Measurements from ENCODE around the gene RGS9.

Gene RGS9

DNA sequence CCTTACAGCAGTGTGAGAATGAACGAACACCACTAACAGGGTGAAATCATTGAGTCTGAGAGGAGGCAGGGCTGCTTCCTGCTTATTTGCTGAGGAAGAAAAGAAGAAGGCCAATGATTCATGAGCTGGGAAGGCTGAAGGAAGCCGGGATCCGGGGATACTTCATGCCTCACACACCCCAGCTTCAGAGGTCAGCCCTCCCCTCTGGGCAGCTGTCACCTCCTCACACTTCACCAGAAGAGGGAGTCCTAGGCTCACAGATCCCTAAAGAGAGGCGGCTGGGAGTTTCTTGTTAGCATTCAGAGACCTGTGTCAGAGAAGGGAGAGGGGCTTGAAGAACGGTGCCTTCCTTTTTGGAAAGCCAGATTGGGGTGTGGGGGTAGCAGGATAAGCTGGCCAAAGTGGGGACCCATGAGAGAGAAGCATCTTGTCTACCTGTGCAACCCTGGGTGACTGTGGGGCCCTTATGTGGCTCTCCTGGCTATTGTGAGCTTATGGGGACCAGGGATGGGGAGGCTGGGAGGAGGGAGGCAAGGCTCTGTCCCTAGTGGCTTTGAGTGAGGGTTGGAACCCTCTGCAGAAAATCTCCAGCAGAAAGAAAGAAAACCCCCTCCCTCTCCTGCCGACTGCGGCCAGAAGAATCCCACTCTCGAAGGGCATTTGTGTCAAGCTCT is 94.6 kb downstream of the RGS9 start:
- TF ChIP-seq POLR2A (IDR thresholded peaks at IDR 0.05; ENCODE audit: low read length) = no peak
- TF ChIP-seq GATA1 (IDR thresholded peaks at IDR 0.05; ENCODE audit: low read depth, low read length) = no peak
- DNase-seq = peak; percentile 44 to 59

DNA sequence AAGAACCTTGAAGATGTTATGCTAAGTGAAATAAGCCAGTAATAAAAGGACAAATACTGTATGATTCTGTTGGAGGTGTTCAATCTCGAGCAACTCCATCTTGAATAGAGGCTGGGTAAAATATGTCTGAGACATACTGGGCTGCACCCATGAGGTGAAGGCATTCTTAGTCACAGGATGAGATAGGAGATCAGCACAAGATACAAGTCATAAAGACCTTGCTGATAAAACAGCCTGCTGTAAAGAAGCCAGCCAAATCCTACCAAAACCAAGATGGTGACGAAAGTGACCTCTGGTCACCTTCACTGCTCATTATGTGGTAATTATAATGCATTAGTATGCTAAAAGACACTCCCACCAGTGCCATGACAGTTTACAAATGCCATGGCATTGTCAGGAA is 98.1 kb downstream of the RGS9 start:
- no peak for TF ChIP-seq POLR2A (IDR thresholded peaks at IDR 0.05; ENCODE audit: low read length)
- TF ChIP-seq GATA1 (IDR thresholded peaks at IDR 0.05; ENCODE audit: low read depth, low read length) = no peak

DNA sequence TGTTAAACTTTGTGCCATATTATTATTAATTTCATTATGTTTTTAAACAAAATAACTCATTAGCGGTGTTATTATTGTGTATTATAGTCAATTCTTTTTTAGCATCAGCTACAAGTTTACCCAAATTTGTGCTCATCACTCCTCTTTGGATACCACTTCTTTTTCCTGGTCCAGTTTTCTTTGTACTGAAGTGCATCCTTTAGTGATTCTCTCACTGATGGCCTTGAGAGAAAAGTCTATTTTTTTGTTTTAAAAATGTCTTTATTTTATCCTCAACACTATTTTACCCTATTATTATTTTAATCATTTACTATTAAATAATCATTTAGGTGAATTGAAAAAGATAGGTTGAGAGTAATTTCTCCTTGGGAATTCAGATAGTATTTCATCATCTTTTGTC is 99.2 kb downstream of the RGS9 start:
- DNase-seq = no peak
- TF ChIP-seq POLR2A (IDR thresholded peaks at IDR 0.05; ENCODE audit: low read length) (no peak), GATA1 (IDR thresholded peaks at IDR 0.05; ENCODE audit: low read depth, low read length) (no peak)

More for the DNA sequence above, 98.1 kb downstream of the RGS9 start:
- no peak for DNase-seq

DNA sequence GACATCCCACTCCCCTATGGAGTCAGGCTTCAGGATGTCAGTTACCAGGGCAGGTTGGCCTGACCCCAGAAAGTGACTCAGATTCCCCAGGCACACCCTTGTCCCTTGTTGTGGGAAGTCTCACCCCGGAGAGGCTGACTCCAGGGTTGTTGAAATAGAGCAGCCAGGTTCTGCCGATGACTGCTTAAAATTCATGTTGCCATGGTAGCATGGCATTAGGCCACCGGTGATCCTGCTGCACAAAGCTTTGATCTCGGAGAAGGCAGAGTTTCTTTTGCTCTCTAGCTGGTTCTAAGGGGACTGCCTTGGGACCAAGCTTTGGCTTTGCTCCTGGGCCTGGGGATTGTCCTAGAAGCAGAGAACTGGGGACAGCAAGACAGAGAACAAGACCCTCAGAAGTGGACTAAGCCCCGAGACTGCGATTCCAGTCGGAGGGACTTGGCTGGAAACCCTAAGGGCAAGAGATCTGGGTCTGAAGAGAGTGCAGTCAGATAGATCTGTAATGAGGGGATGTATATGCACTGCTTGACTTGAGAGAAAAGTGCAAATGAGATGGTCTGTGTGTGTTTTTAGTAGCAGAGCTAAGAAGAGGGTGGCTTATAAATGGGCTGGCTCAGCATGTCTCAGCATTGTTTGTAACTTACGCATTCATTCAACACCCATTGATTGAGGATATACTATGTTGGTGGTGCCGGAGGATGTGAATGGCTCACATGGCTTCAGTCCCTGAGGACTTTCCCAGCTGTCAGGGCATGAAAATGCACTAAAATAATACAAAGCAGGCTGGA is 106.9 kb downstream of the RGS9 start:
- TF ChIP-seq GATA1 (IDR thresholded peaks at IDR 0.05; ENCODE audit: low read depth, low read length) (no peak), POLR2A (IDR thresholded peaks at IDR 0.05; ENCODE audit: low read length) (no peak)
- no peak for DNase-seq

DNA sequence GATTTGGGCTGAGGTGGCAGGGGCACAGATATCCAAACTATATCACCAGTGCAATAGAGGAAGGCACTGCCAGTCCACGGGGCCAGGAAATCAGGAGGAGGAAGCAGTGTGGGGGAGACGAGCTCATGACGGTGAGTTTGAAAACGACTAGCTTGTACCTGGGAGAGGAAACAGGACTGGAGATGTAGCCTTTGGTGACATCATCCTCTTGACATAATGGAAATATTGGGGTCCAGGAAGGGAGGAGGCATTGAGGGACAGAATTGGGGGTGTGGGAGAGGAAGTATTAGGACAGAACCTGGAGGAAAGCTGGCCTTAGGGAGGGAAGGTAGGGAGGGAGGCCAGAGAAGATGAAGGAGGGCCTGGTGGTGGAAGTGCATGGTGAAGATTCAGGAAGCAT is 109.1 kb downstream of the RGS9 start:
- TF ChIP-seq POLR2A (IDR thresholded peaks at IDR 0.05; ENCODE audit: low read length) = no peak
- no peak for TF ChIP-seq GATA1 (IDR thresholded peaks at IDR 0.05; ENCODE audit: low read depth, low read length)
- no peak for DNase-seq

DNA sequence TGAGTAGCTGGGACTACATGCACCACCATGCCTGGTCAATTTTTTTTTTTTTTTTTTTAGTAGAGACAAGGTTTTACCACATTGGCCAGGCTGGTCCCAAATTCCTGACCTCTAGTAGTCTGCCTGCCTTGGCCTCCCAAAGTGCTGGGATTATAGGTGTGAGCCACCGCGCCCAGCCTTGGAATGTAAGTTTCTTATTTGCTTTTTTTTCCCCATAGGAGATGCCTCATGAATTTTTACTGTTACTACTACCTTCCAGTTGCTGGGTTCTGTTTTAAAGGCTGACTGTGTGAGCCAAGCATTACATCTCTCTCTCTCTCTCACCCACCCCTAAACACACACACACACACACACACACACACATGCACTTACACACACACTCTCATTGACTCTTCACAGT is 112.6 kb downstream of the RGS9 start:
- TF ChIP-seq POLR2A (IDR thresholded peaks at IDR 0.05; ENCODE audit: low read length) = no peak
- no peak for TF ChIP-seq GATA1 (IDR thresholded peaks at IDR 0.05; ENCODE audit: low read depth, low read length)
- DNase-seq = no peak

DNA sequence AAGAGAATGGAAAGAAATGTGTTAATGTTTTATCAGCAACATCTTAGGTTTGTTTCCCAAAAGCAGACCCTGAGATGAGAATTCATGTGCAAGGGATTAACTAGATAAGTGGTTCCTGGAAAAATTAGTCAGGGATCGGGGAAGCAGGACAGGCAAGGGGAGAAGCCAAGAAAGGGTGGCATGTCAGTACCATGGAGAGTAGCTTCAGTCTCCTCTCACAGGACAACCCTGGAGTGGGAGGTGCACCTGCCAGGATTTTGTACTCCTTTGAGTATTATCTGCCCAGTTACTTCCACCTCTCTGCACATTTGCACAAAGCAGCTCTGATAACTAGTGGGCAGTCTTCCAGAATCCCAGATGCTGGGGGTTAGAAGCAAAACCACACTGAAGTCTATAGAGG is 117.0 kb downstream of the RGS9 start:
- TF ChIP-seq POLR2A (IDR thresholded peaks at IDR 0.05; ENCODE audit: low read length) (no peak), GATA1 (IDR thresholded peaks at IDR 0.05; ENCODE audit: low read depth, low read length) (no peak)
- DNase-seq = no peak

DNA sequence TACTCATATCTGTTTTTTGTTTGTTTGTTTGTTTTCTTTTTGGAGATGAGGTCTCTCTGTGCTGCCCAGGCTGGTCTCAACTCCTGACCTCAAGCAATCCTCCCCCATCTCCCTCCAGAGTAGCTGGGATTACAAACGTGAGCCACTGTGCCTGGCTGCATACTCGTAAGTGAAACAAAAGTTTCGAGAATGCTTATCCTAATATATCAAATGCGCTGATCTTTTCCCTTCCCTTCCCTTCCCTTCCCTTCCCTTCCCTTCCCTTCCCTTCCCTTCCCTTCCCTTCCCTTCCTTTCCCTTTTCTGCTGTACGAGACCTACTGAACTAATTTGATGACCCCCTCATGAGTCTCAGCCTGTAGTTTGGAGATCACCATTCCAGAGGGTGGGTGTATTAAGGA is 122.1 kb downstream of the RGS9 start:
- no peak for TF ChIP-seq POLR2A (IDR thresholded peaks at IDR 0.05; ENCODE audit: low read length)
- TF ChIP-seq GATA1 (IDR thresholded peaks at IDR 0.05; ENCODE audit: low read depth, low read length) = no peak
- no peak for DNase-seq

DNA sequence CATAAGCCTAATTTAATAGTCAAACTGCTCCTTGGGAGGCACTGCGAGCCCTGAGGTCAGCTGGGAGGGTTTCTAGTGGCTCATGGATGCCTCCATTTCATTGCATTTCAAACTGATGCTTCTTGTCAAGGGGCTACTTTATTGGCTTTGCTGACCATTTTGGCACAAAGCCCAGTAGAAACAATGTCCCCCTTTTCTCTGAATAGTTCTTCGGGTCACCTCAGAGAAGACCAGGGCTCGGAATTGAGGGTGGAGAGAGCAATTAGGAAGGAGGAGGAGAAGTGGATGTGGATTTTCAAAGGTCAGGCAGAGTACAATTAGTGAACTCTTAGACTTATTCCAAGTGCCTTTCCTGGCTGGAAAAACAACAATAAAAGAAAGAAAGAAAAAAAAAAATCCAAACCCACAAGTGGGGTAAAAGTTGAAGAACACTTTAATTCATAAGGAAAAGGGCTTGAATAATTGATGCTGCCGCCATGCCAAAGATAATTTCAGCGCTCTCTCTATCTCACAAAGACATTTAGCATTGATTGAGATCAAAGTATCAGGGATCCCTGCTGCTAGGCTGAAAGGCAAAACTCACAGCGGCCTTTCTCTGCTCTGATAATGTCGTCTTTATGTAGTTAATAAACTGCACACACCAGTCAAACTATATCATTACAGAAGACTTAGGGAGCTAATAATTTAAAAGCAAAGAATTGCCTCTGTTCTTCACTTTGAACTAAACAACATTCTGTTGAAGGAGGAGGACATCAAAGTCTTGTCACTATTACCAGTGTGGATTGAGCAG is 122.7 kb downstream of the RGS9 start:
- no peak for TF ChIP-seq GATA1 (IDR thresholded peaks at IDR 0.05; ENCODE audit: low read depth, low read length)
- no peak for DNase-seq

DNA sequence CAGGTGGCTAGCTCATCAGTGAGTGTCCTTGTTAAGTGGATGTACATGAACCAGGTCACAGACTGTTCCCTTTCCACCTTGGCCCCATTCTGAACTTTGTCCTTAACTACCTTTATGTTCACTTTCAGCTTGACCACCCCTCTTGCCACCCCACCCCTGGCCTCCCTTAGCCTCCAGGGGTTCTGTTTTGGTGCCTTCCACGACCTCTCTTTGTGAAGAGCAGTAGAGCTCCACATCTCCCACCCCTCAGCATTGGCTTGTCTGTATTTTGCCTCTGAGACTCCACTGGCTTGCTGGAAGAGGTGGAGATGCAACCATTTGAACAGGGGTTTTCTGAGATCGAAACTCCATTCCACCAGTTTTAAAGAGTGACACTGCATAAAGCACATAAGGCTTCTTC is 123.5 kb downstream of the RGS9 start:
- DNase-seq = no peak
- TF ChIP-seq POLR2A (IDR thresholded peaks at IDR 0.05; ENCODE audit: low read length) = no peak
- TF ChIP-seq GATA1 (IDR thresholded peaks at IDR 0.05; ENCODE audit: low read depth, low read length) = no peak

DNA sequence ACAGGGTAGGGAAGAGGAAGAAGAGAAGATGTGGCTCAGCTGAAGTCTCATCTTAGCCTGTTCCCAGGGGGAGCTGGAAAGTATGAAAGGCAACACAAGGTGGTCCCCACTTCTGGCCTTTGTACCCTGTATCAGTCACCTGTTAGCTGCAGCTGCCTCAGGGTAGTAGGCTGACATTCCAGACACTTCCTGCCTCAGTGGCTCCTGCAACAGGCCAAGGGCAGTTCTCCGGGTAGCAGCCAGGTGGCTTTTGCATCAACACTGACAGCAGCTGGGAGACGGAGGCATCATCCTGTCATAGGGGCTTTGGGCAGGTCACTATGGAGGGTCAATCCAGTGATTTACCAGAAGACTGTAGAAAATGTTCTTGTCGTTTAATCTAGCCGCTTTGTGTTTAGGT is 124.0 kb downstream of the RGS9 start:
- TF ChIP-seq POLR2A (IDR thresholded peaks at IDR 0.05; ENCODE audit: low read length) (no peak), GATA1 (IDR thresholded peaks at IDR 0.05; ENCODE audit: low read depth, low read length) (no peak)
- DNase-seq = no peak

DNA sequence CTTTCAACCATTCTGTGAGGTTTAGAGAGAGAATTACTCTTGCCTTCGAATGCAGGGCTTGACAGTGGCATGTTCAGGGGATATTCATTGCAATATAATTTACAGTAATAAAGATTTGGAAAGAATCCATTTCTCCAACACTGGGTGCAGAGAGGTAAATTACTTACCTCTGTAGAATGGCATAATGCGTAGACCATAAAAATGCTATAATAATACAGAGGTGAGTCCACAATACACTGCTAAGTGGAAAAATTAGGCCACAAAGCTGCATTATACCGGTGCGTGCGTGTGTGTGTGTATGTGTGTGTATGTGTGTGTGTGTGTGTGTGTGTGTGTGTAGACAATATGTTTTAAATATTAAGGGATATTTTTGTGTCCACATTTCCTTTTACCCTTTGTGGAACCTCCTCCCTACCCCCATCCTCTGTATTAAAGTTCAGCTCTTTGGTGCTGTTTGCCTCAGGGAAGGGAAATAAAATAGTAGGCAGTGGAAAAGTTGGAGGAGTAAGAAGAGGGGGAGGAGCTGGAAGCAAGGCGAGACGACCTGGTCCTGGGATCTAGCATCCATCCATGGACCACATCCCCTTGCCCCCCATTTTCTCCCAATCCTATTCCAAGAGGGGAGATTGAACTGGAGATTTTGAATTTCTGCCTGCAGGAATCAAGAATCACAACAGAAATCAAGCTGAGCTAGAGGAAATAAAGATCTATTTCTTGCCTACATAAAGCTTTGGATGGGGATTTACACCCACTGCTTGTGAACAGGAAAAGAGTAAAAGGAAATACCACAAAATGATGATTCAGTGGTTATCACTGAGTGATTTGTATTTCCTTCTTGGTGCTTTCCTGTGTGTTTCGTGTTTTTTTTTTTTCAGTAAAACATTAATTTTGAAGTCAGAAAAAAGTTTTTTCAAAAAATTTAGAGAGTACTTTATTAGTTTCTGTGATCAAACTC is 124.8 kb downstream of the RGS9 start:
- TF ChIP-seq POLR2A (IDR thresholded peaks at IDR 0.05; ENCODE audit: low read length) = no peak
- TF ChIP-seq GATA1 (IDR thresholded peaks at IDR 0.05; ENCODE audit: low read depth, low read length) = no peak
- DNase-seq = no peak

DNA sequence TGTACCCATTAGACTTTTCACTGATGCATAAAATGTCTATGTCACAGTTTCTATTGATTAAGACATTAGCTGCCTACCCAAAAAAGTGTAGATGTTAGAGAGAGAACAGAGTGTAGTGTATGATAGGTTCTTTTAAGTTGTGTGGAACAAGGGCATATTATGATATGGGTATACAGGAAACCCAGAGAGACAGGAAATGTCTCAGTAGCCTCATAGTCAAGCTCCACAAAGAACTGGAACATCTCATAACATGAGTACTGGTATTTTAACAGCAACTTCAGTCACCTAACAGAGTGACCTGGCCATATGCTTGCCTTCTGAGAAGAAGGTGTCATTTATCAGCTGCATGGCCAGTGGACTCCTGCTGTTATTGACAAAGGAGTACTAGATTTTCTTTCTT is 128.1 kb downstream of the RGS9 start:
- no peak for TF ChIP-seq POLR2A (IDR thresholded peaks at IDR 0.05; ENCODE audit: low read length)
- TF ChIP-seq GATA1 (IDR thresholded peaks at IDR 0.05; ENCODE audit: low read depth, low read length) = no peak
- no peak for DNase-seq

Measured in erythroblast (primary cell).